ENCODE results near the gene CCDC91. TPM values are rescaled to one million over a fixed set of nuclear protein-coding genes. Genes with fewer than 3 reads are reported as not detected.
"Not testable (repeated sequence)": the region's sequence is repeated elsewhere in the genome, so short reads cannot be mapped to it uniquely, and the experiment has no call there.

CCDC91 gene
- total and polyA plus RNA-seq, 2 donors (not counting 1 experiment from before 2014, with no cell fraction given): 23.9 to 47.6 TPM

- Histone ChIP-seq H3K4me3 (replicated peaks in 1 of 4; ENCODE audit: control extremely low read depth in 1 of 4, insufficient read depth in 1 of 4, low read depth in 3 of 4, low read length in 4 of 4) (no peak overlapping the region), H3K4me1 (ENCODE audit: control insufficient read depth, extremely low read depth, insufficient read depth, low read length) (no peaks in the 10 kb centered on the region), H3K27me3 (ENCODE audit: control insufficient read depth, insufficient read depth, low read length) (no peaks in the 10 kb centered on the region), H4K20me1 (ENCODE audit: control insufficient read depth, extremely low read depth, insufficient read depth, low read length) (no peaks in the 10 kb centered on the region), H3K9me3 (ENCODE audit: control insufficient read depth, insufficient read depth, low read depth, low read length) (no peaks in the 10 kb centered on the region), H3K79me2 (ENCODE audit: control insufficient read depth, insufficient read depth, low read length) (no peaks in the 10 kb centered on the region), H3K27ac (ENCODE audit: insufficient read depth, low read length) (no peak overlapping the region), H2AFZ (ENCODE audit: low read length) (no peak overlapping the region), H3K4me2 (ENCODE audit: extremely low read depth, insufficient read depth, low read length) (no peak overlapping the region), H3K9ac (ENCODE audit: insufficient read depth, low read length) (no peak overlapping the region), H3K36me3 (ENCODE audit: control insufficient read depth, insufficient read depth, low read length) (no peaks in the 10 kb centered on the region)
- DNase-seq (ENCODE audit: low read depth in 2 of 2): no peak
- TF ChIP-seq EZH2 (IDR thresholded peaks at IDR 0.05; ENCODE audit: low read length, missing control alignments) (no peak), CTCF (conservative IDR thresholded peaks at IDR 0.05 in 1 of 2, IDR thresholded peaks at IDR 0.05 in 1 of 2; ENCODE audit: low read depth in 1 of 2, low read length in 2 of 2) (no peak)
Observed at GRCh38 chr12:28320353-28320752, 130.1 kb downstream of the CCDC91 start.

- no peak overlapping the region for H2AFZ ChIP-seq (ENCODE audit: low read length)
- H3K9ac ChIP-seq (ENCODE audit: insufficient read depth, low read length): no peak overlapping the region
- H3K36me3 ChIP-seq (ENCODE audit: control insufficient read depth, insufficient read depth, low read length): no peaks in the 10 kb centered on the region
- no peak overlapping the region for H3K4me2 ChIP-seq (ENCODE audit: extremely low read depth, insufficient read depth, low read length)
- no peaks in the 10 kb centered on the region for H4K20me1 ChIP-seq (ENCODE audit: control insufficient read depth, extremely low read depth, insufficient read depth, low read length)
- H3K27ac ChIP-seq (ENCODE audit: insufficient read depth, low read length): no peak overlapping the region
- no peaks in the 10 kb centered on the region for H3K4me1 ChIP-seq (ENCODE audit: control insufficient read depth, extremely low read depth, insufficient read depth, low read length)
- TF ChIP-seq CTCF (conservative IDR thresholded peaks at IDR 0.05 in 1 of 2, IDR thresholded peaks at IDR 0.05 in 1 of 2; ENCODE audit: low read depth in 1 of 2, low read length in 2 of 2) (no peak), EZH2 (IDR thresholded peaks at IDR 0.05; ENCODE audit: low read length, missing control alignments) (no peak)
- no peak for DNase-seq (ENCODE audit: low read depth in 2 of 2)
- H3K27me3 ChIP-seq (ENCODE audit: control insufficient read depth, insufficient read depth, low read length): no peaks in the 10 kb centered on the region
- no peak overlapping the region for H3K4me3 ChIP-seq (replicated peaks in 1 of 4; ENCODE audit: control extremely low read depth in 1 of 4, insufficient read depth in 1 of 4, low read depth in 3 of 4, low read length in 4 of 4)
- no peaks in the 10 kb centered on the region for H3K9me3 ChIP-seq (ENCODE audit: control insufficient read depth, insufficient read depth, low read depth, low read length)
- H3K79me2 ChIP-seq (ENCODE audit: control insufficient read depth, insufficient read depth, low read length): no peaks in the 10 kb centered on the region
Observed at GRCh38 chr12:28327722-28328121, 137.5 kb downstream of the CCDC91 start.

DNA sequence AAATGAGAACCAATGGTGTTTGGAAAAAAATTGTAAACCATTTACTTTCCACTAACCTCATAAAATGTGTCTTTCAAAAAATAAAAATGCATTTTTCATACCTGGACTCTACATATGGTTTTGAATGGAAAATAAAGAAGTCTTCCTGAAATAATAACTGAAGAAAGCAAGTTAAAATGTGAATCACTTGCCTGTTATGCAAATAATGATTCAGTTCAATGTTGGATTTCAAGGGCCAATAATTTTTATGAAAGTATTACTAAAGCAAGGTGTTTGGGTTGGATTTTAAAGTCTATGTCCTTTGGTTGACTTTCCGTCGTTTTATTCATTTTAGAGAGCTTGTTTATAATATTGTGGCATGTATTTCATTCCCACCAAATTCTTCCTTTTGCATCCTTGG is 138.7 kb downstream of the CCDC91 start:
- H3K27me3 ChIP-seq (ENCODE audit: control insufficient read depth, insufficient read depth, low read length): no peaks in the 10 kb centered on the region
- H3K9me3 ChIP-seq (ENCODE audit: control insufficient read depth, insufficient read depth, low read depth, low read length): no peaks in the 10 kb centered on the region
- DNase-seq (ENCODE audit: low read depth in 2 of 2): no peak
- no peak overlapping the region for H3K27ac ChIP-seq (ENCODE audit: insufficient read depth, low read length)
- no peaks in the 10 kb centered on the region for H3K4me1 ChIP-seq (ENCODE audit: control insufficient read depth, extremely low read depth, insufficient read depth, low read length)
- no peak overlapping the region for H3K4me2 ChIP-seq (ENCODE audit: extremely low read depth, insufficient read depth, low read length)
- no peak overlapping the region for H2AFZ ChIP-seq (ENCODE audit: low read length)
- no peak overlapping the region for H3K4me3 ChIP-seq (replicated peaks in 1 of 4; ENCODE audit: control extremely low read depth in 1 of 4, insufficient read depth in 1 of 4, low read depth in 3 of 4, low read length in 4 of 4)
- no peaks in the 10 kb centered on the region for H4K20me1 ChIP-seq (ENCODE audit: control insufficient read depth, extremely low read depth, insufficient read depth, low read length)
- H3K36me3 ChIP-seq (ENCODE audit: control insufficient read depth, insufficient read depth, low read length): no peaks in the 10 kb centered on the region
- no peak for TF ChIP-seq EZH2 (IDR thresholded peaks at IDR 0.05; ENCODE audit: low read length, missing control alignments)
- TF ChIP-seq CTCF (conservative IDR thresholded peaks at IDR 0.05 in 1 of 2, IDR thresholded peaks at IDR 0.05 in 1 of 2; ENCODE audit: low read depth in 1 of 2, low read length in 2 of 2): no peak
- H3K9ac ChIP-seq (ENCODE audit: insufficient read depth, low read length): no peak overlapping the region
- H3K79me2 ChIP-seq (ENCODE audit: control insufficient read depth, insufficient read depth, low read length): no peaks in the 10 kb centered on the region

DNA sequence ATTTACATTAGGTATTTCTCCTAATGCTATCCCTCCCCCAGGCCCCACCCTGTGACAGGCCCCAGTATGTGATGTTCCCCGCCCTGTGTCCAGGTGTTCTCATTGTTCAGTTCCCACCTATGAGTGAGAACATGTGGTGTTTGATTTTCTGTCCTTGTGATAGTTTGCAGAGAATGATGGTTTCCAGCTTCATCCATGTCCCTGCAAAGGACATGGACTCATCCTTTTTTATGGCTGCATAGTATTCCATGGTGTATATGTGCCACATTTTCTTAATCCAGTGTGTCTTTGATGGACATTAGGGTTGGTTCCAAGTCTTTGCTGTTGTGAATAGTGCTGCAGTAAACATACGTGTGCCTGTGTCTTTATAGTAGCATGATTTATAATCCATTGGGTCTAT is 139.5 kb downstream of the CCDC91 start:
- DNase-seq (ENCODE audit: low read depth in 2 of 2); H3K79me2 ChIP-seq (ENCODE audit: control insufficient read depth, insufficient read depth, low read length); H3K4me3 ChIP-seq (replicated peaks in 1 of 4; ENCODE audit: control extremely low read depth in 1 of 4, insufficient read depth in 1 of 4, low read depth in 3 of 4, low read length in 4 of 4); H3K4me2 ChIP-seq (ENCODE audit: extremely low read depth, insufficient read depth, low read length); H3K4me1 ChIP-seq (ENCODE audit: control insufficient read depth, extremely low read depth, insufficient read depth, low read length); H3K27ac ChIP-seq (ENCODE audit: insufficient read depth, low read length); H3K36me3 ChIP-seq (ENCODE audit: control insufficient read depth, insufficient read depth, low read length); H3K27me3 ChIP-seq (ENCODE audit: control insufficient read depth, insufficient read depth, low read length); H3K9ac ChIP-seq (ENCODE audit: insufficient read depth, low read length); H2AFZ ChIP-seq (ENCODE audit: low read length); H4K20me1 ChIP-seq (ENCODE audit: control insufficient read depth, extremely low read depth, insufficient read depth, low read length); H3K9me3 ChIP-seq (ENCODE audit: control insufficient read depth, insufficient read depth, low read depth, low read length): not testable (repeated sequence)

GRCh38 chr12:28330232-28330631 is 140.0 kb downstream of the CCDC91 start:
- H3K79me2 ChIP-seq (ENCODE audit: control insufficient read depth, insufficient read depth, low read length); H3K9ac ChIP-seq (ENCODE audit: insufficient read depth, low read length); H3K27me3 ChIP-seq (ENCODE audit: control insufficient read depth, insufficient read depth, low read length); H3K27ac ChIP-seq (ENCODE audit: insufficient read depth, low read length); H2AFZ ChIP-seq (ENCODE audit: low read length); DNase-seq (ENCODE audit: low read depth in 2 of 2); H3K4me3 ChIP-seq (replicated peaks in 1 of 4; ENCODE audit: control extremely low read depth in 1 of 4, insufficient read depth in 1 of 4, low read depth in 3 of 4, low read length in 4 of 4); H3K36me3 ChIP-seq (ENCODE audit: control insufficient read depth, insufficient read depth, low read length); H3K4me1 ChIP-seq (ENCODE audit: control insufficient read depth, extremely low read depth, insufficient read depth, low read length); H3K4me2 ChIP-seq (ENCODE audit: extremely low read depth, insufficient read depth, low read length); H4K20me1 ChIP-seq (ENCODE audit: control insufficient read depth, extremely low read depth, insufficient read depth, low read length); H3K9me3 ChIP-seq (ENCODE audit: control insufficient read depth, insufficient read depth, low read depth, low read length): not testable (repeated sequence)

Measured in fibroblast of lung (primary cell).